HG02852 (cell line): ENCODE data around the gene KCNMB1.

ENCODE experiments used
- ATAC-seq: cut with Tn5 transposase; IDR thresholded peaks from one replicate; pipeline ENCODE4 v1.9.1; 2021; ENCODE audit warnings: mild to moderate bottlenecking, moderate library complexity; ENCODE audit not compliant: unreplicated experiment

Gene KCNMB1, protein sequence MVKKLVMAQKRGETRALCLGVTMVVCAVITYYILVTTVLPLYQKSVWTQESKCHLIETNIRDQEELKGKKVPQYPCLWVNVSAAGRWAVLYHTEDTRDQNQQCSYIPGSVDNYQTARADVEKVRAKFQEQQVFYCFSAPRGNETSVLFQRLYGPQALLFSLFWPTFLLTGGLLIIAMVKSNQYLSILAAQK

DNA sequence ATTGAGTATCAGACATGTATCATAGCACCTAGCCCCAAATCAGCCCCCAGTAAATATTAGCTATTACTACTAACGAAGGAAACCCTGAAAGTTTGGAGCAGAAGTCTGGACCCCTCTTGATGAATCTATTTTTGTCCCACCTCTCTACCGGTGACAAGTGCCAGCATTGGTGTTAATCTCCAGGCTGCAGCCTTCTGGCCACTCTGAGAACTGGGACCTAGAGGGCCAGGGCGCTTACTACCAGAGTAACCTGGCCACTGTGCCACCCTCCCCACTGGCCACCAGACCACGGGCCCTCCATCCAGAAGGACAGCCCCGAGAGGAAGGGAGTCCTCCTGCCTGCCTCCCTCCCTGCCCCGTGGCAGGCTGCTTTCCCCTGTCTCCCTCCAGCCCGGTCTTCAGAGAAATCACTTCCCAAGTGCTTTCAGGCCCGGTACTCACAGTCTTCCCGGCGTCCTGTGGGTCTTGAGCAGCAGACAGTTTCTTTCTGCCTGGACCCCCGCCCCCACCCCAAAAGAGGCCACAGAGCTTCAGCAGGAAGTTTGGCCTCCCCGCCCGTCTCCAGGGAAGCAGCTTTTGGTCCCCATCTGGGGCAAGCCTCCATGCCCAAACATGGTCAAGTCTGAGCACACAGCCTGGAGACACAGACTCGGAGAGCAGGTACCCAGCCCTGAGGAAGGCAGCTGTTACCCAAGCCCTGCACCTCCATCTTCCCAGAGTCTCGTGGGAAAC lies at the start of gene KCNMB1:
Gene KCNMB1 (minus strand): TSS at position 550 of the 732 bp plus-strand sequence. CDS start 3,920 bp downstream, outside the sequence.
- ATAC-seq, result no peak

DNA sequence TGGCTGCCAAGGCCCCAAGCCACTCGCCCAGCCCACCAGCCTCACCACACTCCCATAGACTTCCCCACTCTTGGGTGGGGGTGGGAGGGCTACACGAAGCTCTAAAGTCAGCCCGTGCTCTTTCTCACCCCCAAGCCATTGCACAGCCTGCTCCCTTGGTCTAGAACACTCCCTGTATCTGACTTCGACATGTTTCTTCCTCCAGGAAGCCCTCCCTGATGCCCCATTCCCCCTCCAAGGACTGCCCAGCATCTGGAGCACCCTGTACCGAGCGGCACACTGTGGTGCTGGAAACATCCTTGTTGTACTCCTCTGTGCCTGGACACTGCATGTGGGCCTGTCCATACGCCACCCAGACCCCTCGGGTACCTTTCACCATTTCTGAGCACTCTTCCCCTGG lies 49.4 kb upstream of the KCNMB1 start:
- no peak for ATAC-seq

DNA sequence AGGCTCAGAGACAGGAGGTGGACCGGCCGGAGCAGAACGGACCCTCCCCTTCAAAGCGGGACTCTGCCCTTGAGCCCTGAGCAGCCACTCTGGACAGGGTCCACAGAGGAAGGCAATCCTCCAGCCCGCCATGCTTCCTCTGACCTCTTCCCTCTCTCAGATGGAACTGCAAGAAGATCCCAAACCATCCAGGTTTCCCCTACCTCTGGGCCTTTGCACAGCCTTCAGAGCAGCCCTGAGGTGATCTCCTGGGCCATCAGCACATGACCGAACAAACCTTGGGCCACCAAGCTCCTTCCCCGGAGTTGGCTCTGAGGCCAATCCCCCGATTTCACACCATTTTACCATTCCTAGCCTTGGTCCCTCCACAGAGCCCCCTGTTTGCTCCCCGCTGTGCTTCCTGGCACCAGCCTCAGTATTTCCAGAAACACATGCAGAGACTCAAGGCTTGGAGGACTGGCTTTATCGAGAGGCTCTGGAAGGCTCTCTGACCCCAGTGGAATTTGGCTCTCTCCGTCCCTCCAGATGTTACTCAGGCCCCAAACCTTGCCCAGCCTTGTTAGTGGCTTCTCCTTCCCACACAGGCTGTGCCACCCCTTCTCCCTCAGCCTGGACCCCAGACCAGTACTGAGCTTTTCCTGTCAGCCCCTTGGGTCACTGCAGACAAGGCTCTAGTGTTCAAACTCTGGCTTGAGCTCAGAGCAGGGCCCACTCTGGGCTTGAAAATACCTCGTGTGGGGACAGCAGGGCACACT lies 48.6 kb upstream of the KCNMB1 start:
- ATAC-seq, result no peak

DNA sequence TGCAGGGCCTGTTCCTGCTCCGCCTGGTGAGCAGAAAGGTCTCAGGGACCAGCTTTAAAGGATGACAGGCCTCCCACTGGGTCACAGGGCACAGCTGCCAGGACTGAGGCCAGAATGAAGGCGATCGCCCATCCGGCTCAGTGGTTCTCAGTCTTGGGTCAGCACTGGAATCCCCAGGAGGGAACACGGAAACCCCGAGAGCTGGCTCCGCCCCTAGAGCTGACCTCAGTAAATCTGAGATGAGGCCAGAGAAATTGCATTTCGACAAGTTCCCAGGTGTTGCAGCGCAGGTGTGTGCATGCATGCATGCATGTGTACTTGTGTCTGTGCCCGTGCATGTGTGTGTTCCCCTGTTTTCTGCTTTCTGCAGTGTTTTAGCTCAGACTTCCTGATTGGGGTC lies 47.2 kb upstream of the KCNMB1 start:
- ATAC-seq, result no peak

DNA sequence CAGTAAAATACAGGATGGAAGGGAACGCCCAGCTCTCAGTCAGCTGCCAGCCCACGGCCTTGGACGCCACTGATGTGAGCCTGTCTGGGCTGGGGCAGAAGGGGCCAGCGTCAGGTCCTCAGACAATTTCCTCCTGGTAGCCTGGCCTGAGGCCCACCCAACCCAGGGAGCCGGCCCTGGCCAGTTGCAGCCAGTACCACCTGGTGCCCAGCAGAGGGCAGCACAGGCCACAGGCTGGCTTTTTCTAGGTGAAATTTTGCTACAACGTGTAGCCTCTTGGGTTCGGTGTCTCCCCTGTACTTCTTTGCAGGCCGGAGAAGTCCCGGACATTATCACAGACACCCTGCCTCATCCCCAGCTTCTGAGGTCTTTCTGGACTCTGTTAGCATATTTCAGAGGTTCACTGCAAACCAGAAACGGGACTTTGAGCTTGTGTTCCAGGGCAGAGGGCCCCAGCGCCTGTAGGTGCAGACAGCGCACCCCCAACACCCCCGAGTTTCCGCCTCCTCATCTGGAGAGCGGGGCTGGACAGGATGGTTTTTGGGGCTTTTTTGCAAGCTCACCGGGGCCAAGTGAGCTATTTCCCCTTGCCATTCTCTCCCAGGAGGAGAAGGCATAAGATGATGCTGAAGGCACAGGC lies 45.9 kb upstream of the KCNMB1 start:
- ATAC-seq, result no peak

DNA sequence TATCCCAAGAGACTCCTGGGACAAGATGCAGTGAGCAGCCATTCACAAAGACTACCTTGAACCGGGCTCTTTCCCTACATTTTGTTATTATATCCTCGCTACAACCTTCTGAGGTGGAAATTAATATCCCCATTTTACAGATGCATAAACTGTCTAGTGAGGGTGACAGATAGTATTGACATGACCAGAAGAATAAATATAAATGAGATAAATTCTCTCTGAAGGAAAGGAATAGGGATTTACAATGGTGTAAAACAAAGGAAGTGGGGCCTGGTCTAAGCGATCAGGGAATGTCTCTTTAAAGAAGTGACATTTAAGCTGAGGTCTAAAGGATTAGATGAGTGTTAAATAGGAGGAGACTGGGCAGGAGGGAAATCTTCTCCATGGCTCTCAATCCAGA lies 43.5 kb upstream of the KCNMB1 start:
- ATAC-seq, result no peak

DNA sequence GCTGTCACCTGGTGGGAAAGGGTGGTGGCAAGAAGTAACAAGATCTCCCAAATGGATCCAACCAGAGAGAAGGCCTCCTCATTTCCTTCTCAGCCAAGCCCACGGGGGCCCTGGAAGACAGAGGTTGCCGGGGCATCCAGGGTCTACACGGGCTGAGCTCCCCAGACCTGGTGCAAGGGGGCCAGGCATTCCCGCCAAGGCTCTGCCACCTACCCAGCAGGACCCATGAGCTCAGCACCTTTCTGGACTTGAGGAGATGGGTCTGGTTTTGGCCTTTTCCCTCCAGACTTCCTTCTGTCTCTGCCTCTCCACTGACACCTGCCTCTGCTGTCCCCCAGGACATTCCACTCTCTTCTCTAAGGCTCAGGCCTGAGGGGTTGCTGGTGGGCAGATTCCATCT lies 42.4 kb upstream of the KCNMB1 start:
- ATAC-seq, result no peak

DNA sequence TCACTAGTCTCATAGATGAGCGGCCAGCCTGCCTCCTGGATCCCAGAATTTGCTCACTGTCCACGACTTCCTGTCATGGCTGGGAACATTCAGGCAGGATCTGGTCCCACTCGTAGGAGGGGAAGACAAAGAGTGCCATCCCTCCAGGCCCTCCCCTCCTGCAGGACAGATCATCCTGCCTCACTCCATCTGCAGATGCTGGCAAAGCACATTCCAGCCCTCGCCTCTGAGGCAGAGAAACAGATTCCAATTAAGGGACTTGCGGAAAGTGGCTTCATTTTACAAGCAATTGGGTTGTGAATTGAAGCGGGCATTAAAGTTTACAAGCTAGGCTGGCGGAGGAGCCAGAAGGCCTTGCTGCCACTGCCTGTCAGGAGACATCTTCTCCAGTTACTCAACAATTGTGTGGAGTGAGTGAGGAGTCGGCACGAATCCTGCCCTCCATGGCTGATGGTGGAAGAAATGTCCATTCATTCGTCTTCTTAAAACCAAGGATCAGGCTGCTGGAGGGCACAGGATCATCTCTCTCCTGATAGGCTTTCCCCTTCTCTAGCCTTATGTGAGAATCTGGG lies 41.8 kb upstream of the KCNMB1 start:
- no peak for ATAC-seq

DNA sequence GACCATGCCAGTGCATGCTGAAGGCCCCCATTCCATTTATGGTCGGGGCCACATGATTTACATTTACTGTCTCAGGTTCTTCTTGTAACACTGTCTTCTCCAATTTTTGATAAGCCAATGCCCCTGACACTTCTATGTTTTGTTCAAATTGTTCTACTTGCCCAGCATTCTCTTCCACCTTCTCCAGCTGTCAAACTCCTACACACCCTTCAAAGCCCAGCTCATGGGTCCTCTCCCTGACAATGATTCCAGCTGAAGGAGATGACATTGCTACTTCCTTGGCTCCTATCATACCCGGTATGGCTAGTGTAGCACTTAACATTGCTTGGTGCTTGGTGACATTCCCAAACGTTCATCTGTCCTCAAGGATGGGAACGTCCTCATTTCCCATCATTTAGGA lies 41.1 kb upstream of the KCNMB1 start:
- ATAC-seq, result no peak

DNA sequence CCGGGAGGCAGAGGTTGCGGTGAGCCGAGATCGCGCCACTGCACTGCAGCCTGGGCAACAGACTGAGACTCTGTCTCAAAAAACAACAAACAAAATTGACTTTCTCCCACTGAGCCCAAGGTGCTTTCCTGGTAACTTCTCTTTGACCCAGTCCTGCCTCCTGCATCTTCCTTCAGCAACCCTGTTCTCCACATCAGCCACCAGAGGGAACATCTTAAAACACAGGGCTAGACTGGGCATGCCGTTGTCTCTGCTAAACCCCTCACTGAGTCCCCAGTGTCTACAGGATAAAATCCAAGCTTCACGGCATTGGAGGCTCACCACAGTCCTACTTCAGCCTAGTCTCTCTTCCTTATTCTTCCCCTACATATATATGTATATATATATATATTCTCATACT lies 39.8 kb upstream of the KCNMB1 start:
- no peak for ATAC-seq

DNA sequence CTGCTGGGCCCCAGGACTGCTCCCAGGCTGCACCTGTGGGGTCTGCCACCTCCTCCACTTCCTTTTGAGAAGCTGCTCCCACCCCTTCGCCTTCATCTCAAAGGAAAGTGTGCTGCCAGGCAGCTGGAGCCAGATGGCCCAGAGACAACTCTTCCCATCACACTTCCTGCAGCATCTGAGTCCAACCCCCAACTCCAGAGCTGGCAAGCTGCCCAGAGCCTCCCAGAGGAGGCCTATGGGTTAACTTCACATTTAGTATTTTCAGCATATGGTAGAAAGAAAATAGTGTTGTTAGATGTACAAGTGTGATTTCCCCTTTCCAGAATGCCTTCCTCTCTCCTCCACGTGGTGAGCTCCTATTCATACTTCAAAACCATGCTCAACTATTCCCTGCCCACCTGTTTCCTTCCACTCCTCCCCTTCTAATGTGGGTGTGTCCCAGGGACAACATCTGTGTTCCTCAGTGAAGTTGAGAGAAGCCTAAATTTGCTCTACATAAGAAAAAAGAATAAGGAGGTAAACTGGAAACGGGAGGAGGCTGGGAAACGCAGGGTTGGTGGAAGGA lies 38.6 kb upstream of the KCNMB1 start:
- no peak for ATAC-seq

DNA sequence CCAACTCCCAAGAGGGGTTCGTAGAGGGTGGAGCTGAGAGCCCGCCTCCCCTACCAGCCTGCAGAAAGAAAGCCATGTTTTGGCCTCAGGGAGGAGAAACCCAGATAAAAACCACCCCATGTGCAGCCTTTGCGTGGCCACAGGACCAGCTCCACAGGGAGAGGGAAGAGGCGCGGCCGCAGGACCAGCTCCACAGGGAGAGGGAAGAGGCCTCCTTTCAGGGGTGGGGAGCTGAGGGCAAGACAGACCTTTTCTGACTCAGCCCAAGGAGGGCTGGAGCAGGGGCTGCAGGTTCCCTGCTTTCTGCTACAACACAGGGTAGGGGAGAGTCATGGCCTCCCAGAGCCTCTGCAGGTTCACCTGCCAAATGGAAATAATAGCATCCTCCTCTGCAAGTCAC lies 37.6 kb upstream of the KCNMB1 start:
- ATAC-seq, result no peak

DNA sequence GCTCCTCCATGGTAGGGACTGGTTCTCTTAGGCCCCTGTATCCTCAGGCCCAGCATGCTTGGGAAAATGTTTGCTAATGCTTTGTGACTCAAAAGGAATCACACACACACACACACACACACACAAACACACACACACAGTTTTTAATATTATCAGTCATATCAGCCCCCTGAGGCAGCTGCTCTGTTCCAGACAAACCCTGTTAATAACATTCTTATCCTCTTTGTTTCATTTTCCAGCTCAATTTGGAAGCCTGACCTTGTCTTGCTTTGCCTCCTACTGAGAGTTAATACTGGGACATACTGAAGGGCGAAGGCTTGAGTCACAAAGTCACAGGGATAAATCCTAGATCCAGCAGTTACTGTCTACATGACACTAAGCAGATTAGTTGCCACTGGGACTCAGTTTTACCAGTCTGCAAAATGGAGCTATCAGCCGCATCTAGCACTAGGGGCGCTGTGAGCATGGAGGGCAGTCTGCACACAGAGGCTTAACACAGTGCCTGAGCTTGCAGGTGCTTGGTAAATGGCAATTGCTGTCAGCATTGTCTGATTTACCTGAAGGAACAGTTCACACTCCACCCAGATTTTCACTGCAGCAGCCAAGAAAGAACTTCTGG lies 37.1 kb upstream of the KCNMB1 start:
- ATAC-seq, result no peak

DNA sequence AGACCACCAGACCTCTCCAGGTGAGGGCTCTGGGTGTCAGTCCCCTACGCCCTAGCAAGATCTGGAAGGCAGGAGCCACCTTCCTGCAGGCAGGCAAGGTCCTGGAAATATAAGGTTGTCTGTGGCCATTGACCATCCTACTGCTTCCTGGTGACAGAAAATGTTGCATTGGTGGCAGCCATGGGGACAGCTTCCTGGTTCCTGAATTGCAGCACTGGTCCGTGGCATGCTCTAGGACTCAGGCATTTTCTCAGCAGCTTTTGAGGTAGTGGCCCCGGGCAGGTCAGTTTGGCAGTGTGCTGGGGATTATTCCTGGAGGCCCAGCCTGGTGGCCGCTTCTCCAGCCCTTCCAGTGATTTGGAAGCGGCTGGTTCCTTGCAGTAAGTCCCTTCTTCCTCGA lies 36.6 kb upstream of the KCNMB1 start:
- no peak for ATAC-seq

DNA sequence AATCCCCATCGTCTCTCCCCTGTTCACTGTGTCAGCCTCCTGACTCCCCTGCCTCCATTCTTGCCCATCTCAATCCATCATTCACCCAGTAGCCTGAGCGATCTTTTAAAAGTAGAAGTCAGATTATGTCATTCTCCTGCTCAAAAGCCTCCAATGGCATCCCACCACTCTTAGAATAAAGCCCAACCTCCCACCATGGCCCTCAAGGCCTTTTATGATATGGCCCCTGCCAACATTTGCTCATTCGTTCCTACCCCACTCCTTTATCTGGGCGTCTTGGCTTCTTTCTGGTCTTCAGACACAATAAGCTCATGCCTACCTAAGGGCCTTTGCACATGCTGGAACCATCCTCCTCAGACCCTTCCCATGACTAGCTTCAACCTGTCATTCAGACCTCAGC lies 35.5 kb upstream of the KCNMB1 start:
- no peak for ATAC-seq

DNA sequence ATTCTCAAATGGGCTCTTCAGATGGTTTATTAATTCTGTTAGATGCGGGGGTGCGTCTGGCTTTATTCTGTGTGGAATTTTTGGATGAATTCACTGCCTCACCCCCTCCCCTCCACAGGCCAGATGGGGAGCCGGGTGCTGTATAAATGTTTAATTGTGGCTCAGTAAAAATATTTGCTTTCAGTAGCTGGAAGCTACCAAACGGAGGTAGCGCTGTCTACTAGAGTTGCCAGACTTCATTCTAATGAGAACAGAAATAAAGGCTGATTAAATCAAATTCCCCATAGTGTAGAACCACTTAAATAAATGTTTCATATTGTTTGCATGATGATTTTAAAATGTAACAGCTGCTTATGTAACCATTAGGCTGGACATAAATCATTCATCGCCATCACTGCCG lies 34.5 kb upstream of the KCNMB1 start:
- ATAC-seq, result no peak

DNA sequence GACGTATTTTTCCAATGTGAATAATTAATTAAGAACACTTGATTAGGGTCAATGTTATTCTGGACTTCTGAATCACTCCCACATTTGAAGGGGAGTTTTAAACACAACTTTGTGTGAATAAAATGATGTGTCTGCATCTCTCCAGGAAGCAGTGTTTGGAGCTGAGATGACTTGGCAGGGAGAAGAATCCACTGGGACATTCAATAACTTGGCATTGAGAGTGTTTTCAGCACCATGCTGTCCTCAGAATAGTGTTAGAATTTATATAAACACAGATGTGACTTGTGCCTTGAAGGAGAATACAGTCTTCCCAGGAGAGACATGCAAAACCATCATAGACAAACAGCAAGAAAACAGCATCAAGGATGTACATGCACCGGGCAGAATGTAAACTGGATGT lies 32.7 kb upstream of the KCNMB1 start:
- no peak for ATAC-seq

DNA sequence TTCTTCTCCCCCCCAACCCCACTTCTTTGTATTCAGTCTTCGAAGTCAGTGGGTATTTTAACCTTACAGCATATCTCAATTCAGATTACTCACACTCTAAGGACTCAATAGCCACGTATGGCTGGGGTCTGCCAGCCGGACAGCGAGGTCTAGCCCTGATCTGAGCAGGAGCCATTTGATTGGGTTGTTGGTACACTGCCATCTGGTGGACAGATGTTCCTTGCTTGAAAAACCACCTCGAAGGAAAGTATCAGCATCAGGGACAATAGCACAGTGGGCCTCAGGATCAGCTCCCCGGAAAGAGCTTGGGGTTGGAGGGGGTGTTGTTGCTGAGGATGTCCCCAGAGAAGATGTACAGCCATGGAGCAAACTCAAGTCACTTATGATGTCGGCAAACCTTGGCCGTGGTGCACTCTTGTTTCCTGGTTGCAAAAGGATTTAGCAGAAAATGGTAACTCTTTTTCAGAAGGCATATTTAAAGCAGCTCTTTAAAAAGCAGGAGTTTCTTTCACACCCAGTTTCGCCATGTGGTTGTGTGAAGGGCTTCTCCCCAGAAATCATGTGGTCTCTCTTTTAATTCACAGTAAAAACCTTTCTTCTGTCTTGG lies 31.7 kb upstream of the KCNMB1 start:
- no peak for ATAC-seq

DNA sequence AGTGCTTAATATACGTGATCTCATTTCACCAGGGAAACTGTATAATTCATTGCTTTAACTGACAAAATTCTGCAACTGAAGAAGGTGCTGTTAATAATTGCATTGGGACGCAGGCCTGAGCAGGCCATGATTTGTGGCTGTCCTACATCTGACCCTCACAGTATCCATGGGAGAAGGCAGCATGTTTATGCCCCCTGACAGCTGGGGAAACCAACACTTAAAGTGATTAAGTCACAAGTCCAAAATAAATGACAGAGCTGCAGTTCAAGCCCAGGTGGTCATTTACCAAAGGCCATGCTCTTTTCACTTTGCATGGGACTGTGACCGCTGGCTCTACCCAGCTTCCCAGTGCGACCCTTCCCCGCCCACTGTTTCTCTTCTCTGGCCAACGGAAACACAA lies 30.5 kb upstream of the KCNMB1 start:
- ATAC-seq, result no peak

DNA sequence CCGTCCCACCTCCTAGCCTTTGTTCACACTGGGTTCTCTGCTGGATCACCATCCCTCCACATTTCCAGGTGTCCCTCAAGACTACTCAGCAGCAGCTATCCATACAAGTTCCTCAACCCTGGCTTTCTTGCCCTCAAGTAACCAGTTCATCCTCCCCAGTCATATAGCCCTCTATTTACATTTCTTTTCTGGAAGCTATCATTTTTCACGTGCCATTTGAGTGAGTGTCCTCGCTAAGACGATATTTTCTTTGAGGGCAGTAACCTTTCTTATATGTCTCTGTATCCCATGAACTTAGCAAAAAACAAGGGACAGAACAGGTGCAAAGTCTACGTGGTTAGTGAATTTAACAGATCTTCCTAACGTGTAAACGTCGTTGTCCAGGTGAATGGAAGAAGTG lies 29.6 kb upstream of the KCNMB1 start:
- ATAC-seq, result no peak
